Astrocyte of the cerebellum (primary cell): ENCODE data around the gene EIF2B2.

Experiments used
- DNase-seq: peaks from one replicate; pipeline ENCODE4 v3.0.0-alpha.2; 2011; ENCODE audit warnings: low read depth
- H3K4me3 ChIP-seq: 2 replicates; pipeline ENCODE4 v1.5.1; 2011; ENCODE audit warnings: mild to moderate bottlenecking, low read depth, low read length, moderate library complexity
- in situ Hi-C: cut with HindIII; loops from 2 replicates; pipeline ENCODE4 v1.10.0; 2017; ENCODE audit warnings: low sequenced_read_pairs
- TF ChIP-seq, protein P1 (sequence below): IDR thresholded peaks from 2 replicates; pipeline ENCODE4 v1.5.1; 2012; ENCODE audit warnings: low read length, low read depth, moderate library complexity, mild to moderate bottlenecking; ENCODE audit errors: missing control alignments

The EIF2B2 gene

DNA sequence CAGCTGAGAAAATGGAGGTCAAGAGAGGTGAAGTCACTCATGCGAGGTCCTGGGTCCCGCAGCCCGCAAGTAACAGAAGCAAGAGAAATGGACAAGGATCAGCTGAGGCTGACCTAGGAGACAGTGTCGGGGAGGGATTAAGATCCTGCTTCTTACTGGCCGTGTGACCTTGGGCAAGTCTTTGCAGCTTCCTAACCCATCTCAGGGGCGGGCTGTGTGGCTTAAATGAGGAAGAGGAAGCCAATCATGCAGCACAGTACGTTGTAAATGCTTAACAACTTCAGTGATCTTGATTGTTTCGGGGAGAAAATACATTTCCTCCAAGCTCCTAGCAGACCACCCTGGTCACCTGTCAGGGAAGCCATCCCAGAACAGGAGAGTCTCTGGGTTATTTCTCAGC, 40.2 kb upstream of the EIF2B2 start:
- no peak for DNase-seq
- in situ Hi-C loops: loop anchor here (5.0 kb wide), 1 partner anchor 100 kb away; no protein-coding TSS in a partner anchor
- TF ChIP-seq, protein P1, sequence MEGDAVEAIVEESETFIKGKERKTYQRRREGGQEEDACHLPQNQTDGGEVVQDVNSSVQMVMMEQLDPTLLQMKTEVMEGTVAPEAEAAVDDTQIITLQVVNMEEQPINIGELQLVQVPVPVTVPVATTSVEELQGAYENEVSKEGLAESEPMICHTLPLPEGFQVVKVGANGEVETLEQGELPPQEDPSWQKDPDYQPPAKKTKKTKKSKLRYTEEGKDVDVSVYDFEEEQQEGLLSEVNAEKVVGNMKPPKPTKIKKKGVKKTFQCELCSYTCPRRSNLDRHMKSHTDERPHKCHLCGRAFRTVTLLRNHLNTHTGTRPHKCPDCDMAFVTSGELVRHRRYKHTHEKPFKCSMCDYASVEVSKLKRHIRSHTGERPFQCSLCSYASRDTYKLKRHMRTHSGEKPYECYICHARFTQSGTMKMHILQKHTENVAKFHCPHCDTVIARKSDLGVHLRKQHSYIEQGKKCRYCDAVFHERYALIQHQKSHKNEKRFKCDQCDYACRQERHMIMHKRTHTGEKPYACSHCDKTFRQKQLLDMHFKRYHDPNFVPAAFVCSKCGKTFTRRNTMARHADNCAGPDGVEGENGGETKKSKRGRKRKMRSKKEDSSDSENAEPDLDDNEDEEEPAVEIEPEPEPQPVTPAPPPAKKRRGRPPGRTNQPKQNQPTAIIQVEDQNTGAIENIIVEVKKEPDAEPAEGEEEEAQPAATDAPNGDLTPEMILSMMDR: no peak
- H3K4me3 ChIP-seq: no peak overlapping the region

DNA sequence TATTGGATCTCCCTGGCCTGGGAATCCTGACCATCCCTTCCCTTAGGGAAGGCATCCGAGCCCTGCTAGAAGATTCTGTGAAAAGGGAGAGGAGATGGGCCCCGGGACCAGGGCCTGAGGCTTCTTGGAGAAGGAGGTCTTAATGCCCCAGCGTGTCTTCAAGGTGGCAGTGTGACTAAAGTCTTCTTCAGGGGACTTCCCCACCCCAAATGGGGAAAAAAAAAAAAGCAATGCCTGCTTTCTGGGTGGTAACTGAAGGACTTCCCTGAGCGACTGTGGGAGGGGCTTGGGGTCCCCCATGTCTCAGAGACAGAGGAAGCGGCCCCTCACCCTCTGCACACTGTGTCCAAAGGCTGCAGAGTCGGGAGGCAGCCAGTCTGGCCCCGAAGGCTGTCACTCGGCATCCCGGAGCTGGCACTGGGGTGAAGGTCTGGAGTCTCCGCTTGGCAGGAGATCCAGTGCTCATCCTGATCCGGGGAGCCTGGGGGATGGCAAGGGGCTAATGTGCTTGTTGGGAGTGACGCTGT, 39.5 kb upstream of the EIF2B2 start:
- in situ Hi-C loops: loop anchor here (5.0 kb wide), 1 partner anchor 101 kb away; no protein-coding TSS in a partner anchor
- TF ChIP-seq, protein P1: no peak
- H3K4me3 ChIP-seq: no peak overlapping the region
- DNase-seq: no peak

DNA sequence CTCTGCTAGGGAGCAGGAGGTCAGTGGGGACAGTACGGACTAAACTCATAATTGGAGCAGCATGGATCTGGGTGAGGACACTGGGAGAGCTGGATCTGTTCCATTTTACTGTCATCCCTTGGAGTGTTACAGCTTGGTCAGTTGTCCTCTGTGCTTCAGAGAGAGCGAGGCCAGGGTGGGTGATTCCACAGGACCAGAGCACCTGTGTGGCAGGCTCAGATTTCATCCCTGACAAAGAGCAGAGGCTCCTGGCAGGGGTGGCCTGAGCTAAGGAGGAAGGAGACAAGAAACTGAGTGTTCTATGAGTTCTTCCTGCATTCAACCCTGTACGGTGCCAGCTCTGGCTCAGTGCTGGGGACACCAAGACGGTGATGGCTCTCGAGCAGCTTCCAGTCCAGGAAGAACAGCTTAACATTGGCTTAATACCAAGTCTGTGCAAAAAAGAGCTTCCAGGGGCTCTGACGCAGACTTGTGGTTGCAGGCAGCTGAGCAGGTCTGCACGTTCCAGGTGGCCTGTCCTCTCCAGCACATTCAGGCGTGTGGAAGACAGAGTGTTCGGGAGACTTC, 38.9 kb upstream of the EIF2B2 start:
- TF ChIP-seq, protein P1: no peak
- no peak overlapping the region for H3K4me3 ChIP-seq
- no peak for DNase-seq
- in situ Hi-C loops: loop anchor here (5.0 kb wide), 1 partner anchor 101 kb away; no protein-coding TSS in a partner anchor

- in situ Hi-C loops: loop anchor here (5.0 kb wide), 1 partner anchor 103 kb away; no protein-coding TSS in a partner anchor
- no peak for DNase-seq
- TF ChIP-seq, protein P1: no peak
- no peak overlapping the region for H3K4me3 ChIP-seq
These were observed 37.8 kb upstream of the EIF2B2 start for GRCh38 chr14:74964787-74965485.

DNA sequence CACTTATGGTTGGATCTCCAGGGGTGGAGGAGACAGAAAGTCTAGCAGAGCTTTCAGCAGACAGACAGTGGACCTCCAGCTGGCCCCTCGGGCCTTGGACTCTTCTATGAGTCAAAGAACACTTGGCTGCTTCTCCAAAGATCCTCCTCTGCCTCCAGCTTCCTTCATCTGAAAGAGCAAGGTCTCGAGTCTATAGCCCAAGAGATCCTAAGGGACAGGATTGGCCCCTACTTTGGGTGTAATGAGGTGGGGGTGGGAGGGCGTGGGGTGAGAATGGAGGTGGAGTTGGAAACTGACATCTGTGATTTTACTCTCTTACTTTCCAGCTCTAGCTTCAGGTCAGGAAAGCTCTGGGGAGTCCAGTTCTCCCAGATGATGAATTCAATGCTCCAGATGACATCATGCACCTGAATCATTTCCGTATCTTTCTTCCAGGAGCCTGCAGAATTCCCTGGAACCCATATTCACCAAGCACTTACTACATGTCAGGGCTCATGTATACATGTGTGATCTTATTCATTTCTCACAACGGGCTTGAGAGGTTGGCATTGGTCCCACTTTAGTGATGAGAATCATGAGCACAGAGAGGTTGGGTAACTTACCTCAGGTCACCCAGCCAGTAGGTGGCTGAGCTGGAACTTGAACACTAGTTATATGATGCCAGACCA, 37.1 kb upstream of the EIF2B2 start:
- TF ChIP-seq, protein P1: no peak
- DNase-seq: no peak
- in situ Hi-C loops: no loop called here
- no peak overlapping the region for H3K4me3 ChIP-seq

GRCh38 chr14:74968811-74969210, 33.9 kb upstream of the EIF2B2 start:
- no peak for DNase-seq
- no peak overlapping the region for H3K4me3 ChIP-seq
- TF ChIP-seq, protein P1: no peak
- in situ Hi-C loops: no loop called here
